NCI-H460 (cell line): ENCODE data around the gene TMEM156. TPM values are rescaled to one million over a fixed set of nuclear protein-coding genes. Genes with fewer than 3 reads are reported as not detected.

ENCODE experiments used
- DNase-seq: peaks from one replicate; pipeline ENCODE4 v3.0.0-alpha.2; 2016; ENCODE audit warnings: low read depth; ENCODE audit errors: extremely low read depth
- total RNA-seq: library from RNA; depleted of rRNA; stranded (reverse); fragments of >200 nt; shearing (Covaris generic); gene quantifications from 2 replicates; pipeline ENCODE4 v1.2.3, GENCODE V29; 2014; rRNA removed

Gene TMEM156
- total RNA-seq, 1 experiment from 2014 or later: 5.8 TPM

DNA sequence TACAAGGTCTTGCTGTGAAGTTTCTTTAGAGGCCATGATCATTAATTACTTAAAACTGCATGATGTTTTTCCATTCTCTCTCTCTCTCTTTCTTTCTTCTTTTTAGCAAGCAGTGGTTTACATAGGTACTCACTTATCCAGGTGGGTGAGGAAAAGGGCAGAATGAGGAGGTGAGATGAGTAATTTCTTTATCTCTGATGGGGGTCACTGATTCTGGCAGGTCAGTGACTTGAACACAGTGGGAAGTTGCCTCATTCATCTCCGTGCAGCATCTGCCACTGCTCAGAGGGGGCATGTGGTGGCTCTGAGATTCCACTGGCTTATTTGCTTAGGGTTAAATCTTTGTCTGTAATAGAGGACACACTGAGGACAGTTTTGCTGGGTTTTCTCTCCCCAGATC lies 102.0 kb downstream of the TMEM156 start:
- no peak for DNase-seq

DNA sequence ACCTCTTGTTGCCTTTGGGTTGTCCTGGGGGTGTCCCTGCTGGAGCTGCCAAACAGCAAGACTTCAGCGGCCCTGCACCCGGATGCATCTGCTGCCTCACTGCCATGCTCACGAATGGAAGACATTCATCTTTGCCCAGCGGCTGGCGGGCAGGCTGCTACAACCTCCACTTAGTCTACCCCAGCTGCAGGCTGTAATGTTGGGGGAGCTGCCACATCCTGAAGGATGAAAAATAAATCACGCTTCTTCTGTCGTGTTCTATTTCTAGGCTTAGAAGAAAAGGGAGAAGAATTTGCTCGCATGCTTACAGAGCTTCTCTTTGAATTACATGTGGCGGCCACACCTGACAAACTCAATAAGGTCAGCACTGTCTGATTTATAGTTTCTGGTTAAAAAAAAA lies 103.2 kb downstream of the TMEM156 start:
- no peak for DNase-seq

GRCh38 chr4:38928568-38928967 lies 103.6 kb downstream of the TMEM156 start:
- DNase-seq: no peak

DNA sequence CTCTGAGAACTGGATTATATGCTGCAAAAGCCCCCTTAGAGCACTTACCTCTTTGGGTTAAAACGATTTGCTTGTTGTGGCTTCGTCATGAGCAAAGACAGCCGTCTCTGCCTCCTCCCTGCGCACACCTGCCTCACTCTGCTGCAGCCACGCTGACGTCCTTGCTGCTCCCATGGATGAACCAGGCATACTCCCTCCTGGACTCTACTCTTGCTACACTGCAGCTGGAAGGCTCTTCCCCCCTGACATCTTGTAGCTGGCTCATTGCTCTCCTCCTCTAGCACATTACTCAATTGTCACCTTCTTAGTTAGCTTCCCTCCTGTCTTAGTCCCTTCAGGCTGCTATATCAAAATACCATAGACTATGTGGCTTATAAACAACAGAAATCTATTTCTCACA lies 105.3 kb downstream of the TMEM156 start:
- DNase-seq: no peak

- DNase-seq: no peak
These were observed 106.5 kb downstream of the TMEM156 start for GRCh38 chr4:38925492-38926413.

DNA sequence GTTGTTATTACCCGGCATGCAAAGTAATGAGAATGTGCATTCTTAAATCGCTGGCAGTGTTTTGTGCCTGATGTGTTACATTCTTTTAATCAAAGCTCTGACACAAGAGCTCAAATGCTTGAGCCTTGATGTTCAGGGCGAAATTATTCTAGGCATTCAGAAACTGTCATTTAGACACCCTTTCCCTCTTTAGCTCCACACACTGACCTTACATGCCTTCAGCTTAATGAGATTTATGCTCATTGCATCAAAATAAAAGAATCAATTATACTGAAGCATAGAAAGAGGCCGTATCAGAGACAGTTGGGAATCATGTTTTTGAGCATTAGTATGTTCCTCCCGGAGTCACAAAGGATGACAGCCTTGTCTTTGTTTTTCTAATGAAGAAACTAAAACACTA lies 107.9 kb downstream of the TMEM156 start:
- no peak for DNase-seq

- DNase-seq: no peak
These were observed 108.5 kb downstream of the TMEM156 start for GRCh38 chr4:38923746-38924145.

- no peak for DNase-seq
These were observed 111.1 kb downstream of the TMEM156 start for GRCh38 chr4:38921151-38921550.

GRCh38 chr4:38920677-38921076 lies 111.5 kb downstream of the TMEM156 start:
- DNase-seq: no peak

DNA sequence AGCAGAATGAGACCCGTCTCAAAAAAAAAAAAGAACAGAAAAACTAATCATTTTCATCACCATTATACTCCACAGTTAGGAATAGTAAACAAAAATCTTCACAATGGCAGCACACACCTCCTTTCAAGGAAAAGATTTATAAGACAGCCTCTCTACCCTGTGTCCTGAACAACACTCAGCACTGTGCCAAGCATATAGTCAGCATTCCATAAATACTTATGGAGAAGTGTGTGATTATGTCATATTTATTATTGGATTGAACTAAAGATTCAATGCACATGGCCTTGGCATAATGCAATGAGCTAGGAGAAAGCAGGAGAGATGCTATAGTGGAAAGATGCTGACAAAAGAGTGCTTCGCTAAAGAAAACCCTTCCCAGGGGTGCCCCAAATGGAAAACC lies 112.0 kb downstream of the TMEM156 start:
- no peak for DNase-seq

GRCh38 chr4:38919494-38919893 lies 112.7 kb downstream of the TMEM156 start:
- no peak for DNase-seq

- DNase-seq: no peak
These were observed 114.7 kb downstream of the TMEM156 start for GRCh38 chr4:38917481-38918025.

Other genes with a start within 250 kb of the TMEM156 start
- gene TLR10, start 249.4 kb downstream of the TMEM156 start, total RNA-seq: not detected in 2 replicates
- gene TLR1, start 227.6 kb downstream of the TMEM156 start, total RNA-seq: 2.9 and 3.6 TPM in 2 replicates
- 17.3 and 18.3 TPM in 2 replicates for gene TLR6, start 175.6 kb downstream of the TMEM156 start, total RNA-seq
- 41.4 and 46.8 TPM in 2 replicates for gene FAM114A1, start 164.6 kb downstream of the TMEM156 start, total RNA-seq
- gene KLHL5, start 29.8 kb upstream of the TMEM156 start, total RNA-seq: 46.2 and 55.1 TPM in 2 replicates
- gene WDR19, start 150.1 kb upstream of the TMEM156 start, total RNA-seq: 16.6 and 18.6 TPM in 2 replicates